Activated T-cell treated with anti-CD3 and anti-CD28 coated beads for 4 hours (primary cell): Measurements from ENCODE around the gene GCNT2.

Experiments
- DNase-seq: peaks from one replicate; pipeline ENCODE4 v3.0.0-alpha.2; 2020

Gene GCNT2

GRCh38 chr6:10668126-10668917 lies 147.2 kb downstream of the GCNT2 start:
- no peak for DNase-seq

GRCh38 chr6:10676403-10676802 lies 155.3 kb downstream of the GCNT2 start:
- no peak for DNase-seq

- DNase-seq, result no peak
Observed at GRCh38 chr6:10678456-10678855, 157.3 kb downstream of the GCNT2 start.
